Effector memory CD8-positive, alpha-beta T cell (primary cell): ENCODE results near the gene ROR2.
"Not testable (repeated sequence)": the region's sequence is repeated elsewhere in the genome, so short reads cannot be mapped to it uniquely, and the experiment has no call there.

Experiments
- ATAC-seq: fragments of 150-1000 bp; cut with Tn5 transposase; replicated peaks from 2 replicates; pipeline ENCODE4 v1.10.0; 2021; ENCODE audit warnings: mild to moderate bottlenecking, moderate library complexity
- DNase-seq, 3 experiments: peaks; one replicate each; pipeline ENCODE4 v3.0.0; 2021
- H3K27ac Mint-ChIP-seq, 2 donors: one replicate each; pipeline ENCODE4 v1.8.0; 2022; ENCODE audit warnings: mild to moderate bottlenecking in 2 of 2, mixed read lengths in 2 of 2, moderate library complexity in 2 of 2
- H3K27me3 Mint-ChIP-seq, 2 donors: one replicate each; pipeline ENCODE4 v1.8.0; 2022; ENCODE audit warnings: mixed read lengths in 2 of 2
- H3K36me3 Mint-ChIP-seq: one replicate; pipeline ENCODE4 v1.8.0; 2022; ENCODE audit warnings: mild to moderate bottlenecking, moderate library complexity, mixed read lengths; ENCODE audit not compliant: insufficient read depth
- H3K4me1 Mint-ChIP-seq, 2 donors: one replicate each; pipeline ENCODE4 v1.8.0; 2022; ENCODE audit warnings: low read depth in 2 of 2, mixed read lengths in 2 of 2
- H3K4me3 Mint-ChIP-seq, 2 donors: one replicate each; pipeline ENCODE4 v1.8.0; 2022; ENCODE audit warnings: mild to moderate bottlenecking in 2 of 2, mixed read lengths in 2 of 2, moderate library complexity in 2 of 2
- H3K9me3 Mint-ChIP-seq, 2 donors: one replicate each; pipeline ENCODE4 v1.8.0; 2022; ENCODE audit warnings: mixed read lengths in 2 of 2

The ROR2 gene

DNA sequence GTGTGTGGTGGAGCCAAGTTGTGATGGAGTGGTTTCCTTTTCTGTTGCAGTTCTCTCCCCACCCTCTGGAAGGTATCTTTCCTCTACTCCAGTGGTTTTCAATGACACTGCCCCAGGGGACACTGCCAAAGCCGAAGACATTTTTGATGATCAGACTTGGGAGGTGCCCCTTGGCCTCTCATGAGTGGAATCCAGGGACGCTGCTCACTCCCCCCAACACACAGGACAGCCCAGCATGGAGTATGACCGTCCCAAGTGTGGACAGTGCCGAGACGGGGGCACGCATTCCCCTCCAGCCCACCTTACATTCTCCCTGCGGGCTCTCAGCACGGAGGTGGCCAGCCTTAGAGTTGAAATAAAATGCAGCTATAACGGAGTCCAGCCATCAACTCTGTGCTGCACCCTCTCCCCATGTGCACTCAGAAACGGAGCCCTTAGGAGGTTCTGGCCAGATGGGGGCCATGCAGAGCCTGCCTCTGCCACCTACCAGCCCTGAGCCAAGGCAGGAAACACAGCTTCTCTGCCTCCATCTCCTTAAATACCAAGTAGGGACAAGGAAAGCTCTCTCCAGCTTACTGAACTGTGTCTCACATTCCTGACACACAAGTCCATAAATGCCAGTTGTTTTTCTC is 150.8 kb downstream of the ROR2 start:
- Mint-ChIP-seq H3K4me3 (peak overlapping the region; percentile 75 to 77), H3K36me3 (peaks cover 26% of the 10 kb centered on the region), H3K27me3 (peaks cover 0 to 7% of the 10 kb centered on the region in 2 donors), H3K4me1 (peaks cover 18 to 24% of the 10 kb centered on the region in 2 donors), H3K27ac (peak overlapping the region; percentile 89 to 95), H3K9me3 (peaks cover 0 to 2% of the 10 kb centered on the region in 2 donors)
- ATAC-seq (no peak), DNase-seq (no peak)

GRCh38 chr9:91798273-91799112 is 151.5 kb downstream of the ROR2 start:
- peak overlapping the region; percentile 75 to 77 for H3K4me3 Mint-ChIP-seq
- DNase-seq (peak; percentile 81 to 83 (median 82)), ATAC-seq (peak; percentile 77)
- not testable (repeated sequence) for H3K27me3 Mint-ChIP-seq, H3K9me3 Mint-ChIP-seq
- peak overlapping the region; percentile 89 to 95 for H3K27ac Mint-ChIP-seq
- H3K36me3 Mint-ChIP-seq: peaks cover 26% of the 10 kb centered on the region
- peaks cover 18 to 24% of the 10 kb centered on the region in 2 donors for H3K4me1 Mint-ChIP-seq

DNA sequence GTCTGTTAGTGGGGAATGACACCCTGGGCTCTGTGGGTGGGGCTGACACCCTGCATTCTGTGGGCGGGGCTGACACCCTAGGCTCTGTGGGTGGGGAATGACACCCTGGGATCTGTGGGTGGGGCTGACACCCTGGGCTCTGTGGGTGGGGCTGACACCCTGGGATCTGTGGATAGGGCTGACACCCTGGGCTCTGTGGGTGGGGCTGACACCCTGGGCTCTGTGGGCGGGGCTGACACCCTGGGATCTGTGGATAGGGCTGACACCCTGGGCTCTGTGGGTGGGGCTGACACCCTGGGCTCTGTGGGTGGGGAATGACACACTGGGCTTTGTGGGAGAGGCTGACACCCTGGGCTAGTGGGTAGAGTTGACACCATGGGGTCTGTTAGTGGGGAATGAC is 152.5 kb downstream of the ROR2 start:
- not testable (repeated sequence) for H3K27me3 Mint-ChIP-seq, H3K9me3 Mint-ChIP-seq, ATAC-seq, H3K27ac Mint-ChIP-seq, H3K4me3 Mint-ChIP-seq
- Mint-ChIP-seq H3K4me1 (peaks cover 18% of the 10 kb centered on the region in 2 donors), H3K36me3 (peaks cover 26% of the 10 kb centered on the region)
- DNase-seq: peak; percentile 32 to 42 (median 40)

DNA sequence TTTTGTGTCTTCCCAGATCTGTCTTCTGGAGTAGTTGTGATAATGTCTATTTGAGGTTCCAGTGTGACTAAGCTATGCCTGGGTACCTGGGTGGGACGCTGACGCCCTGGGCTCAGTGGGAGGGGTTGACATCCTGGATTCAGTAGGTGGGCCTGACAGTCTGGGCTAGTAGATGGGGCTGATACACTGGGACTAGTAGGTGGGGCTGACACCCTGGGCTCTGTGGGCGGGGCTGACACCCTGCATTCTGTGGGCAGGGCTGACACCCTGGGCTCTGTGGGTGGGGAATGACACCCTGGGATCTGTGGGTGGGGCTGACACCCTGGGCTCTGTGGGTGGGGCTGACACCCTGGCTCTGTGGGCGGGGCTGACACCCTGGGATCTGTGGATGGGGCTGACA is 153.5 kb downstream of the ROR2 start:
- Mint-ChIP-seq H3K36me3 (peaks cover 26% of the 10 kb centered on the region), H3K27ac (peak overlapping the region; percentile 85 to 90), H3K4me1 (peaks cover 18 to 20% of the 10 kb centered on the region in 2 donors)
- peak; percentile 45 to 59 (median 56) for DNase-seq
- H3K27me3 Mint-ChIP-seq, H3K9me3 Mint-ChIP-seq, H3K4me3 Mint-ChIP-seq: not testable (repeated sequence)
- ATAC-seq: peak; percentile 48

- no peak for ATAC-seq
- peak overlapping the region in 1 of 2 donors; percentile 90 for H3K27ac Mint-ChIP-seq
- no peaks in the 10 kb centered on the region for H3K27me3 Mint-ChIP-seq
- DNase-seq: no peak
- H3K4me3 Mint-ChIP-seq: no peak overlapping the region
- peaks cover 18 to 22% of the 10 kb centered on the region in 2 donors for H3K4me1 Mint-ChIP-seq
- H3K9me3 Mint-ChIP-seq: peaks cover 0 to 2% of the 10 kb centered on the region in 2 donors
- peaks cover 26% of the 10 kb centered on the region for H3K36me3 Mint-ChIP-seq
Observed at GRCh38 chr9:91795598-91796241, 154.3 kb downstream of the ROR2 start.

- H3K27ac Mint-ChIP-seq, H3K27me3 Mint-ChIP-seq, DNase-seq, H3K9me3 Mint-ChIP-seq, H3K4me1 Mint-ChIP-seq, ATAC-seq, H3K4me3 Mint-ChIP-seq: not testable (repeated sequence)
- peaks cover 15% of the 10 kb centered on the region for H3K36me3 Mint-ChIP-seq
Observed at GRCh38 chr9:91793371-91793770, 156.7 kb downstream of the ROR2 start.

- Mint-ChIP-seq H3K27ac (no peak overlapping the region), H3K9me3 (no peaks in the 10 kb centered on the region), H3K36me3 (peaks cover 3% of the 10 kb centered on the region), H3K4me3 (no peak overlapping the region), H3K27me3 (peaks cover 0 to 11% of the 10 kb centered on the region in 2 donors), H3K4me1 (peaks cover 4 to 5% of the 10 kb centered on the region in 2 donors)
- no peak for ATAC-seq
- no peak for DNase-seq
Observed at GRCh38 chr9:91790917-91791316, 159.1 kb downstream of the ROR2 start.

- DNase-seq (no peak), ATAC-seq (no peak)
- Mint-ChIP-seq H3K4me1 (peaks cover 0 to 4% of the 10 kb centered on the region in 2 donors), H3K9me3 (no peaks in the 10 kb centered on the region), H3K27ac (no peak overlapping the region), H3K27me3 (peaks cover 9 to 21% of the 10 kb centered on the region in 2 donors), H3K4me3 (no peak overlapping the region), H3K36me3 (peaks cover 4% of the 10 kb centered on the region)
Observed at GRCh38 chr9:91789941-91790340, 160.1 kb downstream of the ROR2 start.

DNA sequence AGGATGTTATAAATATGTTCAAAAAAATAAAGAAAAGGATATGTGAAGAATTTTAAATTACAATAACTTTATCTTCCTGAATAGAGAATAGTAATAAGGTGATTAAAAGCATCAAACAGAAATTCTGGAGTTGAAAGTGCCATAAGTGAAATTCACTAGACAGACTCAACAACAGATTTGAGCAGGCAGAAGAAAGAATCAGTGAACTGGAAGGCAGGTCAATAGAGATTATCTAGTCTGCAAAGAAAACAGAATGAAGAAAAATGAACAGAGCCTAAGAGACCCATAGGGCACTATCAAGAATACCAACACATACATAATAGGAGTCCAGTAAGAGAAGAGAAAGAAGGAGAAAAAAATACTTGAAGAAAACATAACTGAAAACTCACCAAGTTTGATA is 162.1 kb downstream of the ROR2 start:
- Mint-ChIP-seq H3K4me1 (peaks cover 0 to 17% of the 10 kb centered on the region in 2 donors), H3K9me3 (no peaks in the 10 kb centered on the region), H3K4me3 (no peak overlapping the region), H3K27ac (no peak overlapping the region), H3K27me3 (peaks cover 26 to 41% of the 10 kb centered on the region in 2 donors), H3K36me3 (peaks cover 4% of the 10 kb centered on the region)
- no peak for DNase-seq
- ATAC-seq: no peak

DNA sequence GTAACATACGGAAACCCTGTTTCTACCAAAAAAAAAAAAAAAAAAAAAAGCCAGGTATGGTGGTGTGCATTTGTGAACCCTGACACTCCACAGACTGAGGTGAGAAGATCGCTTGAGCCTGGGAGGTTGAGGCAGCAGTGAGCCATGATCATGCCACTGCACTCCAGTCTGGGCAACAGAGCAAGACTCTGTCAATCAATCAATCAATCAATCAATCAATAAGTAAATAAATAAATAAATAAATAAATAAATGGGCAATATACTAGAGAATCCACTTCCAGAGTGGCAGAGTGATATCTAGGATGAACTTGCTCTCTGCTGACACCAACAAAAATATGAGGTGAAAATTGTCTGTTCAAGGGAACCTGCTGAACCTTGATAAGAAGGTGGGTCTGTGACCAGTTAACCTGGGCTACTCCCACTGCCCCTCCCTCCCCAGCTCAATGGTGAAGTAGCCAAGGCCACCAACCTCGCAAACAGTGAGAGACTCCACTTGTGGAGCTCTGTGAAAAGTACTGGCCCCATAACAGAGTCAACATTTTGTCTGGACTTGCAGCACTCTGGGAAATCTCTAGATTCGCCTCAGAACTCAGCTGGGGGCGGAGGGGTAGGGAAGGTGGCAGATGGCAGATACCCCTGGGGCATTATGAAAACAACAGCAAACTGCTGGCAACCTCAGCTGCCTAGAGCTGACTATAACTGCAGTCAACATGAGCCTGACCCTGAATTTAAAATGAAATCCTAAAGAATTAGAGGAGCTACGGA is 163.7 kb downstream of the ROR2 start:
- H3K4me3 Mint-ChIP-seq: no peak overlapping the region
- H3K27me3 Mint-ChIP-seq: peaks cover 32 to 42% of the 10 kb centered on the region in 2 donors

DNA sequence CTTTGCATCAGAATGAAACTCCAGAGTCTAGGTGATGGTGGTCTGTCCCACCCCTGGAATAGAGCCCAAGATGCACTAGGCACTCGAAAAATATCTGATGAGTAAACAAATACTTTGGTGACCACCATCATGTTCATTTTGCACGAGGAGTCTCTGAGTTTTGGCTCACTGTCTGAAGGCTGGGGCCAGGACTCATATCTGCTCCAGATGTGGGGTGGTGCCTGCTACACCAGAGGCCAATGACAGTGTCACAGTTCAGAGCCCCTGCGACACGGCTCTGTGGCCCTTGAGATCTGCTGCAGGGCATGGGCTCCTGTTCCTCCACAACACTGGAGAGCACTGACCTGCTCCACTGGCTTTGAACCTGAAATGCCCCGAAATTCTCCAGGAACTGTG is 164.6 kb downstream of the ROR2 start:
- peaks cover 32 to 46% of the 10 kb centered on the region in 2 donors for H3K27me3 Mint-ChIP-seq
- no peak overlapping the region for H3K27ac Mint-ChIP-seq
- peaks cover 4% of the 10 kb centered on the region for H3K36me3 Mint-ChIP-seq
- ATAC-seq (no peak), DNase-seq (no peak)
- H3K4me3 Mint-ChIP-seq: no peak overlapping the region
- peaks cover 0 to 18% of the 10 kb centered on the region in 2 donors for H3K4me1 Mint-ChIP-seq
- no peaks in the 10 kb centered on the region for H3K9me3 Mint-ChIP-seq

More for the DNA sequence above, 163.7 kb downstream of the ROR2 start:
- Mint-ChIP-seq H3K27ac (no peak overlapping the region), H3K9me3 (no peaks in the 10 kb centered on the region), H3K4me1 (peaks cover 0 to 18% of the 10 kb centered on the region in 2 donors), H3K36me3 (peaks cover 4% of the 10 kb centered on the region)
- DNase-seq (no peak), ATAC-seq (no peak)

DNA sequence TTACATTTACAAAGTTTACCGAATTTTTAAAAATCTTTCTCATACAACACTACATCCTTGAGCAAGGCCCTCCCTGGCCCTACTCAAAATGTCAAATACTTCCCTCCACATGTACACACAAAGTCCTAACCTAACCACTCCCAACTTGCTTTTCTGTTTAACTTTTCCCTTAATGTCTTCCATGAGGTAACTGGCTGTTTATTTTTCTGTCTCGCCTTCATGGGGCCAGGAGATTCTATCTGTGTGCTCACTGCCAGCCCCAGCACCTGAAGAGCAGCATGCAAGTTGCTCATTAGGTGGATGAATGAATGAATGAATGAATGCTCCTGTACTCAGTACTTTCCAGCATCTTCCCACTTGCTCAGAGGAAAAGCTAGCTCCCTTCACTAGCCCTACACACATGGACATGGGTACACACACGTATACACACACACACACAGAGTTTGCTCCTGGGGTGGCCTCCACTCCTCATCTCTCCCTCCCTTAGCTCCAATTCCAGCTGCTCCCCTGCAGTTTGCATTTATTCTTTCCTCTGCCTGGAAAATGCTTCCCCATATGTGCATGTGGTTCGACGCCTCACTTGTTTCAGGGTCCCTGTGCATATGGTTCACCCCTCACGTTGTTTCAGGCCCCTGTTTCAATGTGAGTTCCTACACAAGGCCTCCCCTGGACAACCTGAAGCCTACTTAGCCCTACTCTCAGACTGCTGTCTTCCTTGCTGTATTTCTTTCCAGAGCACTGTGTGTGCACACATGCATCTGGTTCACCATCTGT is 165.2 kb downstream of the ROR2 start:
- no peak for ATAC-seq
- peaks cover 4% of the 10 kb centered on the region for H3K36me3 Mint-ChIP-seq
- peaks cover 0 to 18% of the 10 kb centered on the region in 2 donors for H3K4me1 Mint-ChIP-seq
- H3K9me3 Mint-ChIP-seq: no peaks in the 10 kb centered on the region
- no peak for DNase-seq
- no peak overlapping the region for H3K27ac Mint-ChIP-seq
- H3K4me3 Mint-ChIP-seq: no peak overlapping the region
- peaks cover 32 to 46% of the 10 kb centered on the region in 2 donors for H3K27me3 Mint-ChIP-seq
